HepG2 (cell line): Measurements from ENCODE around the gene SPATA13. TPM values are rescaled to one million over a fixed set of nuclear protein-coding genes. Genes with fewer than 3 reads are reported as not detected.

Experiments
- ATAC-seq: fragments of 200-7000 bp; cut with Tn5 transposase; 3 replicates; pipeline ENCODE4 v1.9.1; 2020; ENCODE audit warnings: mild to moderate bottlenecking, moderate library complexity
- BruUV-seq: library from RNA; stranded (reverse); fragments of 400-500 nt; replicated peaks from 2 replicates; lab custom pipeline; 2021; lab: Mats Ljungman, UMichigan
- CTCF ChIA-PET: fragments of 300-600 bp; formaldehyde crosslinking; extraction: SDS; loops from one replicate; lab custom pipeline; 2021; ENCODE audit warnings: low total read pairs, inconsistent platforms, low intra/inter-chr PET ratio; lab: Yijun Ruan, JAX
- POLR2A ChIA-PET: fragments of 350-600 bp; sonication (Branson Sonifier 250); formaldehyde crosslinking; loops from one replicate; lab custom pipeline; 2020; ENCODE audit warnings: antibody characterized with exemption, inconsistent platforms; lab: Yijun Ruan, JAX
- DNase-seq: peaks from one replicate; pipeline ENCODE4 v3.0.0-alpha.2; 2015; ENCODE audit warnings: low spot score
- FAIRE-seq: peaks from 3 replicates; lab custom pipeline; 2011; peaks lifted over from hg19 to GRCh38; lab: Jason Lieb, UNC
- H2AFZ ChIP-seq: one replicate; pipeline ENCODE4 v1.6.1; 2011; ENCODE audit warnings: low read length, inconsistent platforms
- H3K27ac ChIP-seq: fragments of 300-600 bp; 3 replicates; pipeline ENCODE4 v1.8.0; 2011; ENCODE audit warnings: mixed run types, mild to moderate bottlenecking, mixed read lengths, low read length, inconsistent platforms; ENCODE audit not compliant: insufficient read depth; ENCODE audit errors: extremely low read length
- H3K27me3 ChIP-seq, 2 experiments: fragments of 200-600 bp in 1 of 2; 2 replicates in 1 of 2; 3 replicates in 1 of 2; pipeline versions ENCODE4 v1.6.0 to v1.8.0; 2011; ENCODE audit warnings: low read length in 2 of 2, mild to moderate bottlenecking in 2 of 2, moderate library complexity in 2 of 2, inconsistent platforms in 1 of 2; ENCODE audit not compliant: insufficient read depth in 2 of 2, control insufficient read depth in 1 of 2
- H3K36me3 ChIP-seq, 2 experiments: fragments of 200-600 bp in 1 of 2; replicated peaks in 1 of 2; 2 replicates in 1 of 2; 3 replicates in 1 of 2; pipeline versions ENCODE4 v1.5.1 to v1.8.0; 2011; ENCODE audit warnings: low read length in 2 of 2, inconsistent platforms in 1 of 2; ENCODE audit not compliant: insufficient read depth in 2 of 2, control insufficient read depth in 1 of 2
- H3K4me1 ChIP-seq: 2 replicates; pipeline ENCODE4 v1.5.1; 2012; ENCODE audit warnings: low read length, inconsistent platforms; ENCODE audit not compliant: insufficient read depth
- H3K4me2 ChIP-seq: 2 replicates; pipeline ENCODE4 v1.6.0; 2011; ENCODE audit warnings: low read depth, low read length, inconsistent platforms
- H3K4me3 ChIP-seq, 3 experiments: fragments of 200-600 bp in 1 of 3; sonication (generic), shearing (Covaris generic) in 1 of 3; replicated peaks in 1 of 3; 2 replicates each; pipeline ENCODE4 v1.5.1; 2011 to 2016; ENCODE audit warnings: low read length in 3 of 3, inconsistent platforms in 2 of 3, low read depth in 2 of 3, mild to moderate bottlenecking in 2 of 3, control low read depth in 1 of 3, mixed read lengths in 1 of 3; ENCODE audit not compliant: insufficient read depth in 1 of 3
- H3K79me2 ChIP-seq: one replicate; pipeline ENCODE4 v1.6.1; 2011; ENCODE audit warnings: low read length, inconsistent platforms; ENCODE audit not compliant: insufficient read depth
- H3K9ac ChIP-seq: 2 replicates; pipeline ENCODE4 v1.6.0; 2011; ENCODE audit warnings: mild to moderate bottlenecking, low read depth, low read length, inconsistent platforms; ENCODE audit not compliant: insufficient read depth
- H3K9me3 ChIP-seq: 2 replicates; pipeline ENCODE4 v1.5.1; 2012; ENCODE audit warnings: mild to moderate bottlenecking, low read length
- H4K20me1 ChIP-seq: 2 replicates; pipeline ENCODE4 v1.6.0; 2011; ENCODE audit warnings: inconsistent platforms, mild to moderate bottlenecking, low read length, moderate library complexity; ENCODE audit not compliant: insufficient read depth
- KIAA2018 ChIP-seq: sonication (generic); formaldehyde crosslinking; IDR thresholded peaks from 2 replicates; pipeline ENCODE4 v1.5.0; 2020; ENCODE audit warnings: mild to moderate bottlenecking, missing genetic modification reagents, borderline replicate concordance
- PAXIP1 ChIP-seq: sonication (generic); formaldehyde crosslinking; conservative IDR thresholded peaks from 2 replicates; pipeline ENCODE4 v1.4.0; 2020; ENCODE audit warnings: mild to moderate bottlenecking, missing genetic modification reagents, moderate library complexity
- WGBS: methylation state at CpG from one replicate; pipeline ENCODE4 v1.1.6; 2017; ENCODE audit warnings: low lambda C conversion rate; 5-methylcytosine and 5-hydroxymethylcytosine counted together
- in situ Hi-C: cut with HindIII; loops from 2 replicates; pipeline ENCODE4 v1.10.0; 2017; ENCODE audit warnings: low pct_unique_long_range_greater_than_20kb; ENCODE audit not compliant: extremely low pct_ligation_motif_present
- intact Hi-C: fragments of 100-400 bp; cut with micrococcal nuclease; formaldehyde crosslinking; loops from one replicate; pipeline ENCODE4 v1.10.0; 2022; ENCODE audit not compliant: unreplicated experiment
- polyA plus RNA-seq, 8 experiments: library from polyadenylated mRNA; depleted of rRNA in 3 of 8; stranded (reverse) in 7 of 8; unstranded in 1 of 8; fragments of >200 nt; fragmentation: Illumina TruSeq in 4 of 8; extraction: Trizol in 4 of 8; gene quantifications; 2 replicates each; pipeline versions ENCODE4 v1.2.1 to v1.2.3, GENCODE V29; 2011 to 2016; ENCODE audit warnings: low read depth in 4 of 8, missing spikeins in 1 of 8, mixed read lengths in 1 of 8; ENCODE audit not compliant: insufficient read depth in 1 of 8
- total RNA-seq, 5 experiments: library from RNA; depleted of rRNA; stranded (reverse); fragments of >200 nt; fragmentation: Illumina TruSeq; extraction: Trizol; gene quantifications; 2 replicates each; pipeline ENCODE4 v1.2.3, GENCODE V29; 2016; ENCODE audit warnings: low read depth in 1 of 5

The SPATA13 gene
- total and polyA plus RNA-seq, 2 of the 13 experiments (the other 11 are each of a cell fraction or from before 2014, with no cell fraction given) = 11.3 to 14.2 TPM

GRCh38 chr13:24241336-24241735 lies 80.8 kb downstream of the SPATA13 start:
- ChIA-PET CTCF (no interaction called here), POLR2A (no interaction called here)
- no peak overlapping the region for H3K4me2 ChIP-seq
- H3K27me3 ChIP-seq = no peaks in the 10 kb centered on the region
- ATAC-seq (no peak), FAIRE-seq (no peak), DNase-seq (no peak)
- in situ Hi-C loops (no loop called here), intact Hi-C loops (no loop called here)
- WGBS = 89% methylated on average over 10 of the region's 10 CpGs
- no peaks in the 10 kb centered on the region for H3K9me3 ChIP-seq
- peaks cover 21% of the 10 kb centered on the region for H3K4me1 ChIP-seq
- H3K9ac ChIP-seq = no peak overlapping the region
- no peaks in the 10 kb centered on the region for H3K79me2 ChIP-seq
- BruUV-seq = no TSS peak
- 0 out of 2 replicates have a peak, but pooled peaks cover 3% of the 10 kb centered on the region for H4K20me1 ChIP-seq
- H3K4me3 ChIP-seq = no peak overlapping the region
- H3K27ac ChIP-seq = no peak overlapping the region
- no peak overlapping the region for H2AFZ ChIP-seq
- H3K36me3 ChIP-seq = no peaks in the 10 kb centered on the region; a peak in 2 of 5 replicates
- TF ChIP-seq PAXIP1 (CRISPR knock-in tag) (no peak), KIAA2018 (CRISPR knock-in tag) (no peak)
